CD8-positive, alpha-beta memory T cell (primary cell): Measurements from ENCODE around the gene OR6K3. TPM values are rescaled to one million over a fixed set of nuclear protein-coding genes. Genes with fewer than 3 reads are reported as not detected.

ENCODE experiments used
- CTCF ChIA-PET: fragments of 350-600 bp; sonication (Branson Sonifier 250); formaldehyde crosslinking; loops from one replicate; lab custom pipeline; 2021; ENCODE audit warnings: antibody characterized with exemption; lab: Charles Lee
- POLR2A ChIA-PET: fragments of 350-600 bp; sonication (Branson Sonifier 250); formaldehyde crosslinking; loops from one replicate; lab custom pipeline; 2021; ENCODE audit warnings: antibody characterized with exemption; lab: Charles Lee
- DNase-seq, 5 donors: peaks; one replicate each; pipeline versions ENCODE4 v3.0.0 to v3.0.0-alpha.2; 2020 to 2022; ENCODE audit warnings: mixed read lengths in 1 of 5
- H3K27ac ChIP-seq: one replicate; pipeline ENCODE4 v1.7.0; 2013; ENCODE audit warnings: low read depth, mild to moderate bottlenecking, low read length, moderate library complexity
- H3K27me3 ChIP-seq: 2 replicates; pipeline ENCODE4 v1.7.0; 2013; ENCODE audit warnings: low read length, mild to moderate bottlenecking; ENCODE audit not compliant: insufficient read depth, poor library complexity, severe bottlenecking
- H3K36me3 ChIP-seq: 2 replicates; pipeline ENCODE4 v1.7.0; 2013; ENCODE audit warnings: mild to moderate bottlenecking, low read length, moderate library complexity; ENCODE audit not compliant: insufficient read depth
- H3K4me1 ChIP-seq: 2 replicates; pipeline ENCODE4 v1.7.0; 2013; ENCODE audit warnings: mild to moderate bottlenecking, low read length, moderate library complexity; ENCODE audit not compliant: insufficient read depth
- H3K4me3 ChIP-seq: 2 replicates; pipeline ENCODE4 v1.7.0; 2013; ENCODE audit warnings: mild to moderate bottlenecking, low read length
- H3K9me3 ChIP-seq: 2 replicates; pipeline ENCODE4 v1.7.0; 2013; ENCODE audit warnings: mild to moderate bottlenecking, low read length
- H3K27ac Mint-ChIP-seq, 8 donors: one replicate each; pipeline ENCODE4 v1.8.0; 2020 to 2021; ENCODE audit warnings: mixed read lengths in 8 of 8, mild to moderate bottlenecking in 6 of 8, inconsistent platforms in 3 of 8, moderate library complexity in 3 of 8
- H3K27me3 Mint-ChIP-seq, 2 donors: one replicate each; pipeline ENCODE4 v1.8.0; 2020 to 2021; ENCODE audit warnings: mixed read lengths in 2 of 2, mild to moderate bottlenecking in 1 of 2, moderate library complexity in 1 of 2
- H3K36me3 Mint-ChIP-seq, 3 donors: one replicate each; pipeline ENCODE4 v1.8.0; 2020 to 2021; ENCODE audit warnings: mixed read lengths in 3 of 3, inconsistent platforms in 1 of 3, mild to moderate bottlenecking in 1 of 3
- H3K4me1 Mint-ChIP-seq, 3 donors: one replicate each; pipeline ENCODE4 v1.8.0; 2020 to 2021; ENCODE audit warnings: mixed read lengths in 3 of 3, inconsistent platforms in 1 of 3, mild to moderate bottlenecking in 1 of 3
- H3K4me3 Mint-ChIP-seq, 7 donors: one replicate each; pipeline ENCODE4 v1.8.0; 2020 to 2021; ENCODE audit warnings: mixed read lengths in 7 of 7, mild to moderate bottlenecking in 6 of 7, moderate library complexity in 4 of 7, inconsistent platforms in 2 of 7
- H3K9me3 Mint-ChIP-seq, 5 donors: one replicate each; pipeline ENCODE4 v1.8.0; 2020 to 2022; ENCODE audit warnings: mixed read lengths in 5 of 5, mild to moderate bottlenecking in 3 of 5, moderate library complexity in 2 of 5, inconsistent platforms in 1 of 5
- polyA plus RNA-seq: library from polyadenylated mRNA; unstranded; fragments of 300-500 nt; fragmentation: Illumina TruSeq; gene quantifications from one replicate; pipeline ENCODE4 v1.2.3, GENCODE V29; 2021
- total RNA-seq, 2 experiments: library from RNA; stranded (reverse); gene quantifications; one replicate each; pipeline ENCODE4 v1.2.3, GENCODE V29; 2021

The OR6K3 gene
- total and polyA plus RNA-seq, 3 experiments from 2014 or later = not detected

GRCh38 chr1:158685085-158685484 is 35.4 kb downstream of the OR6K3 start:
- H3K36me3 ChIP-seq = no peaks in the 10 kb centered on the region
- DNase-seq = no peak
- CTCF ChIA-PET = no interaction called here
- no peaks in the 10 kb centered on the region for H3K4me1 Mint-ChIP-seq
- H3K27ac Mint-ChIP-seq = no peak overlapping the region
- H3K4me3 ChIP-seq = no peak overlapping the region
- H3K9me3 Mint-ChIP-seq = peaks cover 0 to 3% (median 0%) of the 10 kb centered on the region in 5 donors
- no peaks in the 10 kb centered on the region for H3K4me1 ChIP-seq
- peaks cover 4% of the 10 kb centered on the region for H3K27me3 ChIP-seq
- POLR2A ChIA-PET = no interaction called here
- no peaks in the 10 kb centered on the region for H3K36me3 Mint-ChIP-seq
- H3K27me3 Mint-ChIP-seq = peaks cover 15 to 58% of the 10 kb centered on the region in 2 donors
- H3K4me3 Mint-ChIP-seq = no peak overlapping the region
- H3K9me3 ChIP-seq = no peaks in the 10 kb centered on the region
- peak overlapping the region; percentile 70 for H3K27ac ChIP-seq

- Histone ChIP-seq H3K27me3 (peaks cover 4% of the 10 kb centered on the region), H3K27ac (no peak overlapping the region), H3K4me3 (no peak overlapping the region), H3K4me1 (no peaks in the 10 kb centered on the region), H3K36me3 (no peaks in the 10 kb centered on the region), H3K9me3 (no peaks in the 10 kb centered on the region)
- POLR2A ChIA-PET = no interaction called here
- Mint-ChIP-seq H3K4me1 (no peaks in the 10 kb centered on the region), H3K36me3 (no peaks in the 10 kb centered on the region), H3K27me3 (peaks cover 9 to 49% of the 10 kb centered on the region in 2 donors), H3K27ac (no peak overlapping the region), H3K9me3 (no peaks in the 10 kb centered on the region), H3K4me3 (no peak overlapping the region)
- CTCF ChIA-PET = no interaction called here
- DNase-seq = no peak
Measured at GRCh38 chr1:158681606-158682005, 38.9 kb downstream of the OR6K3 start.

GRCh38 chr1:158679289-158679688 is 41.2 kb downstream of the OR6K3 start:
- no peak overlapping the region for H3K4me3 Mint-ChIP-seq
- no peak overlapping the region for H3K4me3 ChIP-seq
- H3K36me3 ChIP-seq = no peaks in the 10 kb centered on the region
- H3K9me3 Mint-ChIP-seq = no peaks in the 10 kb centered on the region
- ChIA-PET POLR2A (no interaction called here), CTCF (no interaction called here)
- peaks cover 5 to 34% of the 10 kb centered on the region in 2 donors for H3K27me3 Mint-ChIP-seq
- peaks cover 0 to 4% (median 3%) of the 10 kb centered on the region in 3 donors for H3K4me1 Mint-ChIP-seq
- H3K4me1 ChIP-seq = no peaks in the 10 kb centered on the region
- H3K9me3 ChIP-seq = no peaks in the 10 kb centered on the region
- DNase-seq = no peak
- no peaks in the 10 kb centered on the region for H3K27me3 ChIP-seq
- no peak overlapping the region for H3K27ac Mint-ChIP-seq
- H3K27ac ChIP-seq = no peak overlapping the region
- no peaks in the 10 kb centered on the region for H3K36me3 Mint-ChIP-seq

GRCh38 chr1:158675563-158676323 is 44.8 kb downstream of the OR6K3 start:
- Mint-ChIP-seq H3K36me3 (no peaks in the 10 kb centered on the region), H3K27ac (no peak overlapping the region), H3K9me3 (no peaks in the 10 kb centered on the region), H3K4me3 (no peak overlapping the region), H3K4me1 (peaks cover 0 to 4% (median 3%) of the 10 kb centered on the region in 3 donors), H3K27me3 (peaks cover 3 to 23% of the 10 kb centered on the region in 2 donors)
- Histone ChIP-seq H3K4me1 (no peaks in the 10 kb centered on the region), H3K36me3 (no peaks in the 10 kb centered on the region), H3K9me3 (no peaks in the 10 kb centered on the region), H3K4me3 (no peak overlapping the region), H3K27me3 (no peaks in the 10 kb centered on the region), H3K27ac (no peak overlapping the region)
- no peak for DNase-seq
- ChIA-PET CTCF (no interaction called here), POLR2A (no interaction called here)

GRCh38 chr1:158674302-158674701 is 46.2 kb downstream of the OR6K3 start:
- H3K4me1 Mint-ChIP-seq = peaks cover 0 to 4% (median 3%) of the 10 kb centered on the region in 3 donors
- Histone ChIP-seq H3K27ac (no peak overlapping the region), H3K9me3 (no peaks in the 10 kb centered on the region), H3K4me3 (no peak overlapping the region), H3K36me3 (no peaks in the 10 kb centered on the region), H3K4me1 (no peaks in the 10 kb centered on the region), H3K27me3 (no peaks in the 10 kb centered on the region)
- H3K9me3 Mint-ChIP-seq = no peaks in the 10 kb centered on the region
- CTCF ChIA-PET = no interaction called here
- H3K4me3 Mint-ChIP-seq = no peak overlapping the region
- H3K27ac Mint-ChIP-seq = peak overlapping the region in 1 of 8 donors; percentile 16
- DNase-seq = no peak
- POLR2A ChIA-PET = no interaction called here
- peaks cover 3 to 23% of the 10 kb centered on the region in 2 donors for H3K27me3 Mint-ChIP-seq
- H3K36me3 Mint-ChIP-seq = no peaks in the 10 kb centered on the region

Other genes starting within 250 kb of the OR6K3 start
- gene OR10R2, start 248.5 kb downstream of the OR6K3 start, total RNA-seq = not detected
- not detected for gene OR10R2, start 248.5 kb downstream of the OR6K3 start, polyA plus RNA-seq
- not detected for gene OR6Y1, start 166.3 kb downstream of the OR6K3 start, total RNA-seq
- not detected for gene OR6Y1, start 166.3 kb downstream of the OR6K3 start, polyA plus RNA-seq
- not detected for gene OR6P1, start 150.1 kb downstream of the OR6K3 start, total RNA-seq
- not detected for gene OR6P1, start 150.1 kb downstream of the OR6K3 start, polyA plus RNA-seq
- not detected for gene OR10X1, start 140.8 kb downstream of the OR6K3 start, total RNA-seq
- not detected for gene OR10X1, start 140.8 kb downstream of the OR6K3 start, polyA plus RNA-seq
- gene OR10Z1, start 115.5 kb downstream of the OR6K3 start, total RNA-seq = not detected
- gene OR10Z1, start 115.5 kb downstream of the OR6K3 start, polyA plus RNA-seq = not detected
- not detected for gene SPTA1, start 34.0 kb downstream of the OR6K3 start, total RNA-seq
- gene SPTA1, start 34.0 kb downstream of the OR6K3 start, polyA plus RNA-seq = not detected
- not detected for gene OR6K2, start 20.1 kb downstream of the OR6K3 start, total RNA-seq
- gene OR6K2, start 20.1 kb downstream of the OR6K3 start, polyA plus RNA-seq = not detected
- not detected for gene OR6K6, start 34.0 kb upstream of the OR6K3 start, total RNA-seq
- gene OR6K6, start 34.0 kb upstream of the OR6K3 start, polyA plus RNA-seq = not detected
- gene OR6N1, start 51.5 kb upstream of the OR6K3 start, total RNA-seq = not detected
- gene OR6N1, start 51.5 kb upstream of the OR6K3 start, polyA plus RNA-seq = not detected
- not detected for gene OR6N2, start 60.5 kb upstream of the OR6K3 start, total RNA-seq
- gene OR6N2, start 60.5 kb upstream of the OR6K3 start, polyA plus RNA-seq = not detected
- gene MNDA, start 110.6 kb upstream of the OR6K3 start, total RNA-seq = under 1 TPM; 0.22 to 0.39 TPM
- gene MNDA, start 110.6 kb upstream of the OR6K3 start, polyA plus RNA-seq = 0.59 TPM
- 10 to 100 TPM; 23.9 to 24.2 TPM for gene PYHIN1, start 210.8 kb upstream of the OR6K3 start, total RNA-seq
- 110 TPM for gene PYHIN1, start 210.8 kb upstream of the OR6K3 start, polyA plus RNA-seq